HEK293 (cell line): ENCODE results near the gene EPG5.

Experiments
- CTCF ChIP-seq: fragments of 450-650 bp; formaldehyde crosslinking; IDR thresholded peaks from 2 replicates; pipeline ENCODE4 v1.5.1; 2016; ENCODE audit warnings: missing biosample characterization, missing genetic modification characterization
- RBAK ChIP-seq: fragments of 450-650 bp; formaldehyde crosslinking; IDR thresholded peaks from 2 replicates; pipeline ENCODE4 v1.5.1; 2016; ENCODE audit warnings: missing biosample characterization, missing genetic modification characterization
- TCF7L2 ChIP-seq: IDR thresholded peaks from 2 replicates; pipeline ENCODE4 v1.6.1; 2011; ENCODE audit warnings: low read depth, mild to moderate bottlenecking, inconsistent platforms, low read length, moderate library complexity, borderline replicate concordance
- ZNF335 ChIP-seq: fragments of 450-650 bp; formaldehyde crosslinking; conservative IDR thresholded peaks from 2 replicates; pipeline ENCODE4 v1.5.1; 2016; ENCODE audit warnings: missing biosample characterization, missing genetic modification characterization
- ZNF623 ChIP-seq: fragments of 450-650 bp; formaldehyde crosslinking; IDR thresholded peaks from 2 replicates; pipeline ENCODE4 v1.5.1; 2016; ENCODE audit warnings: missing biosample characterization, missing genetic modification characterization
- TF ChIP-seq, protein P1 (sequence below): fragments of 450-650 bp; formaldehyde crosslinking; IDR thresholded peaks from 2 replicates; pipeline ENCODE4 v1.5.1; 2016; ENCODE audit warnings: missing biosample characterization, missing genetic modification characterization

DNA sequence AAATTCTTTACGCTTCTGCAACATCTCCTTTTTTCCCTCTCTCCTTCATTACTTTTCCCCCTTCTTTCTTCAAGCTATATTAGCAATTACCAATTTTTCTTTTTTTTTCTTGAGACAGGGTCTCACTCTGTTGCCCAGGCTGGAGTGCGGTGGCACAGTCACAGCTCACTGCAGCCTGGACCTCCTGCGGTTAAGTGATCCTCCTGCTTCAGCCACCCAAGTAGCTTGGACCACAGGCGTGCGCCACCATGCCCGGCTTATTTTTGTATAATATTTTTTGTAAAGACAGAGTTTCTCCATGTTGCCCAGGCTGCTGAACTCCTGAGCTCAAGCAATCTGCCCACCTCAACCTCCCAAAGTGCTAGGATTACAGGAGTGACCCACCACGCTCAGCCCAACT, 70.7 kb downstream of the EPG5 start:
- TF ChIP-seq RBAK (tag by site-specific recombination) (no peak), CTCF (tag by site-specific recombination) (no peak), TCF7L2 (no peak), ZNF623 (tag by site-specific recombination) (no peak), ZNF335 (tag by site-specific recombination) (no peak)
- TF ChIP-seq, protein P1, sequence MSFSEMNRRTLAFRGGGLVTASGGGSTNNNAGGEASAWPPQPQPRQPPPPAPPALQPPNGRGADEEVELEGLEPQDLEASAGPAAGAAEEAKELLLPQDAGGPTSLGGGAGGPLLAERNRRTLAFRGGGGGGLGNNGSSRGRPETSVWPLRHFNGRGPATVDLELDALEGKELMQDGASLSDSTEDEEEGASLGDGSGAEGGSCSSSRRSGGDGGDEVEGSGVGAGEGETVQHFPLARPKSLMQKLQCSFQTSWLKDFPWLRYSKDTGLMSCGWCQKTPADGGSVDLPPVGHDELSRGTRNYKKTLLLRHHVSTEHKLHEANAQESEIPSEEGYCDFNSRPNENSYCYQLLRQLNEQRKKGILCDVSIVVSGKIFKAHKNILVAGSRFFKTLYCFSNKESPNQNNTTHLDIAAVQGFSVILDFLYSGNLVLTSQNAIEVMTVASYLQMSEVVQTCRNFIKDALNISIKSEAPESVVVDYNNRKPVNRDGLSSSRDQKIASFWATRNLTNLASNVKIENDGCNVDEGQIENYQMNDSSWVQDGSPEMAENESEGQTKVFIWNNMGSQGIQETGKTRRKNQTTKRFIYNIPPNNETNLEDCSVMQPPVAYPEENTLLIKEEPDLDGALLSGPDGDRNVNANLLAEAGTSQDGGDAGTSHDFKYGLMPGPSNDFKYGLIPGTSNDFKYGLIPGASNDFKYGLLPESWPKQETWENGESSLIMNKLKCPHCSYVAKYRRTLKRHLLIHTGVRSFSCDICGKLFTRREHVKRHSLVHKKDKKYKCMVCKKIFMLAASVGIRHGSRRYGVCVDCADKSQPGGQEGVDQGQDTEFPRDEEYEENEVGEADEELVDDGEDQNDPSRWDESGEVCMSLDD (tag by site-specific recombination), result no peak
